Spinal cord (tissue), 10 donors: ENCODE results near the gene EIF4B. TPM values are rescaled to one million over a fixed set of nuclear protein-coding genes. Genes with fewer than 3 reads are reported as not detected.

ENCODE experiments used
- DNase-seq, 6 donors: peaks; one replicate each; pipeline versions ENCODE4 v3.0.0 to v3.0.0-alpha.2; 2013 to 2015; ENCODE audit warnings: low spot score in 6 of 6, low read depth in 4 of 6
- H3K27ac ChIP-seq: one replicate; pipeline ENCODE4 v1.5.1; 2013; ENCODE audit warnings: low read depth, low read length, control low read depth
- H3K27me3 ChIP-seq: one replicate; pipeline ENCODE4 v1.6.1; 2013; ENCODE audit warnings: low read length; ENCODE audit not compliant: control insufficient read depth, insufficient read depth
- H3K36me3 ChIP-seq: one replicate; pipeline ENCODE4 v1.6.1; 2013; ENCODE audit warnings: low read length; ENCODE audit not compliant: control insufficient read depth, insufficient read depth
- H3K4me1 ChIP-seq: one replicate; pipeline ENCODE4 v1.6.1; 2013; ENCODE audit warnings: low read length; ENCODE audit not compliant: control insufficient read depth, insufficient read depth
- H3K4me3 ChIP-seq: one replicate; pipeline ENCODE4 v1.5.1; 2013; ENCODE audit warnings: low read depth, low read length, control low read depth
- H3K9me3 ChIP-seq: one replicate; pipeline ENCODE4 v1.6.1; 2013; ENCODE audit warnings: low read length; ENCODE audit not compliant: control insufficient read depth, insufficient read depth
- WGBS: methylation state at CpG from one replicate; pipeline ENCODE4 v1.1.5; 2013; ENCODE audit warnings: missing lambda C conversion rate; ENCODE audit not compliant: insufficient coverage; 5-methylcytosine and 5-hydroxymethylcytosine counted together
- long read RNA-seq, 4 donors: transcript quantifications; one replicate each; lab custom pipeline, GENCODE V29; 2026
- polyA plus RNA-seq, 2 donors: library from polyadenylated mRNA; unstranded; fragments of 120-200 nt; gene quantifications; one replicate each; pipeline ENCODE4 v1.2.1, GENCODE V29; 2013; ENCODE audit not compliant: insufficient read length in 2 of 2
- total RNA-seq, 2 donors: library from RNA; depleted of rRNA in 1 of 2; stranded (reverse); fragments of 120-200 nt in 1 of 2; fragments of >200 nt in 1 of 2; gene quantifications; one replicate each; pipeline versions ENCODE4 v1.2.3 to v1.2.4, GENCODE V29; 2013 to 2014
- donor health status: healthy.

Gene EIF4B, protein sequence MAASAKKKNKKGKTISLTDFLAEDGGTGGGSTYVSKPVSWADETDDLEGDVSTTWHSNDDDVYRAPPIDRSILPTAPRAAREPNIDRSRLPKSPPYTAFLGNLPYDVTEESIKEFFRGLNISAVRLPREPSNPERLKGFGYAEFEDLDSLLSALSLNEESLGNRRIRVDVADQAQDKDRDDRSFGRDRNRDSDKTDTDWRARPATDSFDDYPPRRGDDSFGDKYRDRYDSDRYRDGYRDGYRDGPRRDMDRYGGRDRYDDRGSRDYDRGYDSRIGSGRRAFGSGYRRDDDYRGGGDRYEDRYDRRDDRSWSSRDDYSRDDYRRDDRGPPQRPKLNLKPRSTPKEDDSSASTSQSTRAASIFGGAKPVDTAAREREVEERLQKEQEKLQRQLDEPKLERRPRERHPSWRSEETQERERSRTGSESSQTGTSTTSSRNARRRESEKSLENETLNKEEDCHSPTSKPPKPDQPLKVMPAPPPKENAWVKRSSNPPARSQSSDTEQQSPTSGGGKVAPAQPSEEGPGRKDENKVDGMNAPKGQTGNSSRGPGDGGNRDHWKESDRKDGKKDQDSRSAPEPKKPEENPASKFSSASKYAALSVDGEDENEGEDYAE
- total RNA-seq (100 to 1,000 TPM; 569 to 678 TPM), polyA plus RNA-seq (100 to 1,000 TPM; 215 to 225 TPM)
- long read RNA-seq, donor 1, full-length matches to known transcripts, result 32 of 88 reads
- long read RNA-seq, donor 1, partial matches to known transcripts, result 37 of 88 reads
- long read RNA-seq, donor 1, other reads (novel, unspliced or antisense), result 19 of 88 reads
- long read RNA-seq, donor 2, full-length matches to known transcripts, result 8 of 17 reads
- long read RNA-seq, donor 2, partial matches to known transcripts, result 9 of 17 reads
- long read RNA-seq, donor 2, other reads (novel, unspliced or antisense), result 0 of 17 reads
- long read RNA-seq, donor 3, full-length matches to known transcripts, result 9 of 34 reads
- long read RNA-seq, donor 3, partial matches to known transcripts, result 25 of 34 reads
- long read RNA-seq, donor 3, other reads (novel, unspliced or antisense), result 0 of 34 reads
- long read RNA-seq, donor 4, full-length matches to known transcripts, result 62 of 164 reads
- long read RNA-seq, donor 4, partial matches to known transcripts, result 102 of 164 reads
- long read RNA-seq, donor 4, other reads (novel, unspliced or antisense), result 0 of 164 reads

GRCh38 chr12:53005986-53006809 is at the start of gene EIF4B:
Gene EIF4B (plus strand): TSS chr12:53006456. CDS start chr12:53006484, 28 bp downstream.
- Histone ChIP-seq H3K27me3 (no peaks in the 10 kb centered on the region), H3K4me1 (peaks cover 20% of the 10 kb centered on the region), H3K36me3 (peaks cover 3% of the 10 kb centered on the region), H3K4me3 (peak within 1 kb of the TSS; percentile 99), H3K9me3 (no peaks in the 10 kb centered on the region), H3K27ac (peak within 1 kb of the TSS; percentile 96)
- 0% methylated on average over 52 of the region's 64 CpGs for WGBS
- DNase-seq, result peak; percentile 95 to 100 (median 99)

DNA sequence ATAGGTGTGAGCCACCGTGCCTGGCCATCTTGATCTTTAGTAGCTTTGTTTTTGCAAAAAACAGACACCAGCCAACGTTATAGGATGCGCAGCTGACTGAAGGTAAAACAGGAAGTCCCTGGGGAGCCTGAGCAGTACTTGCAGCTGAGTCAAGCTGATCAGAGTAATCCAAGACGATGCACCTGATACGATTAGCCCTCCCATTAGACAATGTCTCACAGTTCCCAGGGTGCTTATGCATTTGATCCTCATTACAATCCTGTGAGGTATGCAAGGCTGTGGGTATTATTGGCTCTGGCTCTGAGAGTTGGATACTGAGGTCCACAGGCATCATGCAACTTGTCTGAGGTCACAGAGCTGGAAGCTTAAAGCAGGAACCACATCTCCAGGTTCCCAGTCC is 49.3 kb upstream of the EIF4B start:
- Histone ChIP-seq H3K36me3 (no peaks in the 10 kb centered on the region), H3K4me1 (no peaks in the 10 kb centered on the region), H3K27me3 (no peaks in the 10 kb centered on the region), H3K9me3 (no peaks in the 10 kb centered on the region), H3K27ac (no peak overlapping the region), H3K4me3 (no peak overlapping the region)
- 47% methylated on average over 5 of the region's 5 CpGs for WGBS
- peak in 1 of 6 donors; percentile 42 for DNase-seq

DNA sequence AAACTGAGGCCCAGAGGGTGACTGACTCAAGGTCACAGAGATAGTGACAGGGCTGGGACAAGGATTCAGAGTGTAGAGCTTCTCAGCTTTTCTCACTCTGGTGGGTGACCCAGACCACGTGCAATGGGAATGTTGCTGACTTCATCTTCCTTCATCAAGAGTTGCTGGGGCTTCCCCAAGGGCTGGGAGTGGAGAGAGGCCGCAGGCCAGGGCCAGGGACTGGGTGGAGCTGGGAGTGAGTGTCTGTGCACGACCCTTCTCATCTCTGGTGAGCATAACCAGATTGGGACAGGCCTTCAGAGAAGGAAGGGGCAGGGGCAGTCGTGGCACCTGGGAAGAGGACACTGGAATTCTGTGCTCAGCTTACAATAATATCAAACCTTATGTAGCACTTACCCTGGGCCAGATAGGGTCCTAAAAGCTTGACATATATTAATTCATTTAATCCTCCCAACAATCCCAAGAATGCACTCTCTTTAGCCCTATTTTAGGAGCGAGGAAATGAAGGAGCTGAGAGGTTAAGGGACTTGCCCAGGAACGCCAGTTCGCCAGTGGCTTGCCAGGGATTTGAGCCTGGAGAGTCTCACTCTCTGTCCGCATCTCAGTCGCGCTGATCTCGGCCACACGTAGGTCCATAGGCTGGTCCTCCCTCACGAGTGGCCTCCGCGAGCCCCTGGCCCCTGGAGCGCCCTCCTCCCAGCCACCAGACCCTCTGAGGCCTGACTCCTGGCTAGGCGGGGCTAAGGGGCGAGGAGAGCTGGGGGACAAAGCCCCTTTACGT is 41.5 kb upstream of the EIF4B start:
- H3K36me3 ChIP-seq, result no peaks in the 10 kb centered on the region
- 29% methylated on average over 14 of the region's 19 CpGs for WGBS
- no peaks in the 10 kb centered on the region for H3K9me3 ChIP-seq
- H3K27ac ChIP-seq, result no peak overlapping the region
- DNase-seq, result no peak
- peaks cover 8% of the 10 kb centered on the region for H3K27me3 ChIP-seq
- H3K4me1 ChIP-seq, result peaks cover 9% of the 10 kb centered on the region
- H3K4me3 ChIP-seq, result peak overlapping the region; percentile 31

GRCh38 chr12:52965337-52965731 is 40.9 kb upstream of the EIF4B start:
- peaks cover 8% of the 10 kb centered on the region for H3K27me3 ChIP-seq
- DNase-seq, result peak in 1 of 6 donors; percentile 44
- H3K4me1 ChIP-seq, result peaks cover 15% of the 10 kb centered on the region
- no peaks in the 10 kb centered on the region for H3K36me3 ChIP-seq
- H3K27ac ChIP-seq, result no peak overlapping the region
- 0% methylated on average over 21 of the region's 28 CpGs for WGBS
- no peaks in the 10 kb centered on the region for H3K9me3 ChIP-seq
- H3K4me3 ChIP-seq, result peak overlapping the region; percentile 31

DNA sequence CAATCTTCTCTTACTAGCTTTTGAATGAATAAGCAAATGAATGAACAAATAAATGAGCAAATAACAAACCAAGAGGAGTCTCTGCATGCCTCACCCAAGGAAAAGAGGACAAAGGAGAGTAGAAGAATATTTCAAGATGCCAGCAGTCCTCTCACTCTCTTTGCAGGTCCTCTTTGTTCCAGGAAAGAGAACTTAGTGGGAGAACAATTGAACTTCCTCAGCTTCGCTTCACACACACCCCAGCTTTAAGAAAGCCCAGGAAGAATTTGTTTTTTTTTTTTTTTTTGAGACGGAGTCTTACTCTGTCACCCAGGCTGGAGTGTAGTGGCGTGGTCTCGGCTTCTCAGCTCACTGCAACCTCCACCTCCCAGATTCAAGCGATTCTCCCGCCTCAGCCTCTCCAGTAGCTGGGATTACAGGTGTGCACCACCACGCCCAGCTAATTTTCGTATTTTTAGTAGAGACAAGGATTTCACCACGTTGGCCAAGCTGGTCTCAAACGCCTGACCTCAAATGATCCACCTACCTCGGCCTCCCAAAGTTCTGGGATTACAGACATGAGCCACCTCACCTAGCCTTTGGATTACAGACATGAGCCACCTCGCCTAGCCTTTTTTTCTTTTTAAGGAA is 37.0 kb upstream of the EIF4B start:
- 86% methylated on average over 8 of the region's 12 CpGs for WGBS
- H3K36me3 ChIP-seq, result no peaks in the 10 kb centered on the region
- no peak overlapping the region for H3K27ac ChIP-seq
- no peak for DNase-seq
- peaks cover 8% of the 10 kb centered on the region for H3K27me3 ChIP-seq
- peaks cover 19% of the 10 kb centered on the region for H3K4me1 ChIP-seq
- H3K9me3 ChIP-seq, result no peaks in the 10 kb centered on the region
- H3K4me3 ChIP-seq, result no peak overlapping the region

GRCh38 chr12:52969828-52970569 is 36.3 kb upstream of the EIF4B start:
- H3K9me3 ChIP-seq, result no peaks in the 10 kb centered on the region
- H3K4me1 ChIP-seq, result peaks cover 26% of the 10 kb centered on the region
- peak in 4 of 6 donors; percentile 17 to 82 (median 48) for DNase-seq
- no peaks in the 10 kb centered on the region for H3K36me3 ChIP-seq
- peaks cover 6% of the 10 kb centered on the region for H3K27me3 ChIP-seq
- H3K4me3 ChIP-seq, result no peak overlapping the region
- WGBS, result 46% methylated on average over 5 of the region's 7 CpGs
- no peak overlapping the region for H3K27ac ChIP-seq

- no peak overlapping the region for H3K27ac ChIP-seq
- 77% methylated on average over 5 of the region's 8 CpGs for WGBS
- H3K4me1 ChIP-seq, result peaks cover 25% of the 10 kb centered on the region
Measured at GRCh38 chr12:52971679-52972329, 34.5 kb upstream of the EIF4B start.

More at GRCh38 chr12:52971679-52972329, 34.5 kb upstream of the EIF4B start:
- peaks cover 3% of the 10 kb centered on the region for H3K27me3 ChIP-seq
- no peak overlapping the region for H3K4me3 ChIP-seq
- H3K9me3 ChIP-seq, result no peaks in the 10 kb centered on the region
- H3K36me3 ChIP-seq, result no peaks in the 10 kb centered on the region
- DNase-seq, result no peak
